WTC11 (cell line): ENCODE measurements around the gene NFATC1. TPM values are rescaled to one million over a fixed set of nuclear protein-coding genes. Genes with fewer than 3 reads are reported as not detected.

Source experiments
- ATAC-seq: fragments of 200-7000 bp; cut with Tn5 transposase; 2 replicates; pipeline ENCODE4 v1.10.0; 2021; ENCODE audit warnings: mild to moderate bottlenecking, moderate library complexity
- CTCF ChIA-PET: fragments of 300-600 bp; sonication (Branson Sonifier 250); formaldehyde crosslinking; loops from one replicate; lab custom pipeline; 2021; ENCODE audit warnings: antibody characterized with exemption; lab: Charles Lee
- POLR2A ChIA-PET: fragments of 350-600 bp; sonication (Branson Sonifier 250); formaldehyde crosslinking; loops from one replicate; lab custom pipeline; 2021; ENCODE audit warnings: antibody characterized with exemption; lab: Charles Lee
- DNase-seq: peaks from one replicate; pipeline ENCODE4 v3.0.0; 2021; ENCODE audit warnings: low spot score
- H3K27ac Mint-ChIP-seq: 2 replicates; pipeline ENCODE4 v1.8.0; 2021; ENCODE audit warnings: mixed read lengths
- H3K27me3 Mint-ChIP-seq: 2 replicates; pipeline ENCODE4 v1.8.0; 2021; ENCODE audit warnings: low read depth, mild to moderate bottlenecking, moderate library complexity, mixed read lengths
- H3K36me3 Mint-ChIP-seq: 2 replicates; pipeline ENCODE4 v1.8.0; 2021; ENCODE audit warnings: mixed read lengths
- H3K4me1 Mint-ChIP-seq: 2 replicates; pipeline ENCODE4 v1.8.0; 2022; ENCODE audit warnings: mixed read lengths
- H3K4me3 Mint-ChIP-seq: 2 replicates; pipeline ENCODE4 v1.8.0; 2021; ENCODE audit warnings: mild to moderate bottlenecking, moderate library complexity, mixed read lengths
- H3K9me3 Mint-ChIP-seq: 2 replicates; pipeline ENCODE4 v1.8.0; 2021; ENCODE audit warnings: mixed read lengths
- CDX4 ChIP-seq: fragments of 250-450 bp; sonication (Bioruptor Pico); IDR thresholded peaks from 2 replicates; pipeline ENCODE4 v1.9.0; 2021; ENCODE audit warnings: moderate library complexity, mild to moderate bottlenecking, inconsistent platforms, borderline replicate concordance
- ERG ChIP-seq: fragments of 250-450 bp; sonication (Bioruptor Pico); IDR thresholded peaks from 2 replicates; pipeline ENCODE4 v1.8.0; 2021; ENCODE audit warnings: mild to moderate bottlenecking
- FOXP4 ChIP-seq: sonication (generic); formaldehyde crosslinking; IDR thresholded peaks from 2 replicates; pipeline ENCODE4 v1.8.0; 2022; ENCODE audit warnings: mild to moderate bottlenecking, missing genetic modification reagents
- GABPB1 ChIP-seq: sonication (generic); formaldehyde crosslinking; IDR thresholded peaks from 2 replicates; pipeline ENCODE4 v1.8.1; 2023; ENCODE audit warnings: mild to moderate bottlenecking, missing genetic modification reagents
- HMGXB4 ChIP-seq: sonication (generic); formaldehyde crosslinking; IDR thresholded peaks from 2 replicates; pipeline ENCODE4 v1.8.1; 2023; ENCODE audit warnings: mild to moderate bottlenecking, moderate library complexity, missing genetic modification reagents
- IRF2 ChIP-seq: sonication (generic); formaldehyde crosslinking; IDR thresholded peaks from 2 replicates; pipeline ENCODE4 v1.8.0; 2022; ENCODE audit warnings: low read depth, missing genetic modification reagents, borderline replicate concordance
- JUN ChIP-seq: sonication (generic); formaldehyde crosslinking; IDR thresholded peaks from 2 replicates; pipeline ENCODE4 v1.8.0; 2023; ENCODE audit warnings: mild to moderate bottlenecking, missing genetic modification reagents
- MLX ChIP-seq: sonication (generic); formaldehyde crosslinking; IDR thresholded peaks from 2 replicates; pipeline ENCODE4 v1.8.1; 2023; ENCODE audit warnings: mild to moderate bottlenecking, missing genetic modification reagents, moderate library complexity
- NFATC4 ChIP-seq: fragments of 250-450 bp; sonication (Bioruptor Pico); IDR thresholded peaks from 2 replicates; pipeline ENCODE4 v1.9.0; 2021; ENCODE audit warnings: mild to moderate bottlenecking
- NFE2L1 ChIP-seq: sonication (generic); formaldehyde crosslinking; IDR thresholded peaks from 2 replicates; pipeline ENCODE4 v1.8.1; 2023; ENCODE audit warnings: missing genetic modification reagents
- OVOL2 ChIP-seq: fragments of 250-450 bp; sonication (Bioruptor Pico); IDR thresholded peaks from 2 replicates; pipeline ENCODE4 v1.9.0; 2021; ENCODE audit warnings: mild to moderate bottlenecking, borderline replicate concordance
- RELA ChIP-seq: sonication (generic); formaldehyde crosslinking; IDR thresholded peaks from 2 replicates; pipeline ENCODE4 v1.8.1; 2022; ENCODE audit warnings: missing genetic modification reagents, mild to moderate bottlenecking, borderline replicate concordance
- TEAD4 ChIP-seq: sonication (generic); formaldehyde crosslinking; IDR thresholded peaks from 2 replicates; pipeline ENCODE4 v1.8.0; 2022; ENCODE audit warnings: mild to moderate bottlenecking, missing genetic modification reagents
- ZMAT4 ChIP-seq: fragments of 250-450 bp; sonication (Bioruptor Pico); IDR thresholded peaks from 2 replicates; pipeline ENCODE4 v1.9.0; 2021; ENCODE audit warnings: mild to moderate bottlenecking
- ZNF512 ChIP-seq: sonication (generic); formaldehyde crosslinking; IDR thresholded peaks from 2 replicates; pipeline ENCODE4 v1.8.1; 2022; ENCODE audit warnings: missing genetic modification reagents, borderline replicate concordance
- ZSCAN18 ChIP-seq: fragments of 250-450 bp; sonication (Bioruptor Pico); IDR thresholded peaks from 2 replicates; pipeline ENCODE4 v2.1.2; 2022; ENCODE audit warnings: mild to moderate bottlenecking, moderate library complexity
- total RNA-seq: library from RNA; stranded (reverse); gene quantifications from 3 replicates; pipeline ENCODE4 v1.2.3, GENCODE V29; 2021

Gene NFATC1
- total RNA-seq, 1 experiment from 2014 or later: 20.2 TPM

GRCh38 chr18:79546781-79547272 lies 151.1 kb downstream of the NFATC1 start:
- Mint-ChIP-seq H3K27me3 (no peaks in the 10 kb centered on the region), H3K4me3 (no peak overlapping the region), H3K9me3 (peaks cover 10% of the 10 kb centered on the region), H3K4me1 (no peaks in the 10 kb centered on the region), H3K27ac (no peak overlapping the region), H3K36me3 (0 out of 2 replicates have a peak, but pooled peaks cover 3% of the 10 kb centered on the region)
- DNase-seq (no peak), ATAC-seq (no peak)
- ChIA-PET CTCF (no interaction called here), POLR2A (no interaction called here)
- TF ChIP-seq ZMAT4 (CRISPR knock-in tag) (no peak), OVOL2 (CRISPR knock-in tag) (no peak), MLX (no peak), GABPB1 (CRISPR knock-in tag) (no peak), NFE2L1 (no peak), RELA (no peak), ERG (CRISPR knock-in tag) (no peak)

GRCh38 chr18:79547413-79548076 lies 151.8 kb downstream of the NFATC1 start:
- Mint-ChIP-seq H3K36me3 (0 out of 2 replicates have a peak, but pooled peaks cover 2% of the 10 kb centered on the region), H3K4me1 (no peaks in the 10 kb centered on the region), H3K9me3 (peaks cover 2% of the 10 kb centered on the region), H3K27ac (no peak overlapping the region), H3K4me3 (no peak overlapping the region), H3K27me3 (no peaks in the 10 kb centered on the region)
- ATAC-seq: no peak
- POLR2A ChIA-PET: no interaction called here
- TF ChIP-seq TEAD4 (no peak), ZNF512 (no peak), ZSCAN18 (no peak), IRF2 (no peak), HMGXB4 (CRISPR knock-in tag) (no peak), CDX4 (CRISPR knock-in tag) (no peak), FOXP4 (no peak), JUN (CRISPR knock-in tag) (no peak), NFATC4 (no peak)
- DNase-seq: no peak
- CTCF ChIA-PET: no interaction called here
